HG02885 (cell line): ENCODE data around the gene KCTD3.

Experiments
- ATAC-seq: cut with Tn5 transposase; IDR thresholded peaks from one replicate; pipeline ENCODE4 v1.9.1; 2021; ENCODE audit warnings: mild to moderate bottlenecking; ENCODE audit not compliant: unreplicated experiment, poor library complexity

The KCTD3 gene

DNA sequence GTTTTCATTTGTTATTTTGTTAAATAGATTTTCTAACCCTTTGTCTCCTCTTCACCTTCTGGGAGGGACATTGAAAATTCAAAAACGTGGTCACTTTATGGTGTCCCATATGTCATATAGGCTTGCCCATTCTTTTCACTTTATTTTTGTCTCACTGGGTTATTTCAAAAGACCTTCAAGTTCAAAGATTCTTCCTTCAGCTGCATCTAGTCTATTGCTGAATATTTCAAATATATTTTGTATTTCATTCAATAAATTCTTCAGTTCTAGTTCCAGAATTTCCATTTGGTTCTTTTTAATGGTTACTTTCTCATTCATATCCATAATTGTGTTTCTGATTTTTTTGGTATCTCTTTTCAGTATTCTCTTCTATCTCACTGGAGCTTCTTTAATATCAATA, 11.6 kb upstream of the KCTD3 start:
- ATAC-seq = no peak

DNA sequence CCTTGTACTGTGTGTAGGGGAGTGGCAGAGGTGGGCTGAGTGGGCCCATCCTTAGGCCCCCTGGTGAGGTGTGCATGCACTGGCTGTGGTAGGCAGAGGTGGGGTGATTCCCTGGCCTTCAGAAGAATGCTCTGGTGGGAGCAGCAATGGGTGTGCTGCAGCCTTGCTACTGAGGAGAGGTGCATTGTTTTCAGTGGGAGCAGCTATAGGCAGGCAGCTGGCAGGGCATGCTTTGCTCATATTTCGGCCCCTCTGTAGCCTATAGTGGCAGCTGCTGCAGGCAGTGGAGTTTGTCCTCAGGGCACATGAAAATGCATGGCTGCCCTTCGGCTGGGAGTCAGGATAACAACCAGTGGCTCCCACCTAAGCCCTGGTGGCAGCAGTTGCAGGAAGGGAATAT, 10.1 kb upstream of the KCTD3 start:
- ATAC-seq = no peak

- ATAC-seq = no peak
Measured at GRCh38 chr1:215557504-215557903, 9.6 kb upstream of the KCTD3 start.

DNA sequence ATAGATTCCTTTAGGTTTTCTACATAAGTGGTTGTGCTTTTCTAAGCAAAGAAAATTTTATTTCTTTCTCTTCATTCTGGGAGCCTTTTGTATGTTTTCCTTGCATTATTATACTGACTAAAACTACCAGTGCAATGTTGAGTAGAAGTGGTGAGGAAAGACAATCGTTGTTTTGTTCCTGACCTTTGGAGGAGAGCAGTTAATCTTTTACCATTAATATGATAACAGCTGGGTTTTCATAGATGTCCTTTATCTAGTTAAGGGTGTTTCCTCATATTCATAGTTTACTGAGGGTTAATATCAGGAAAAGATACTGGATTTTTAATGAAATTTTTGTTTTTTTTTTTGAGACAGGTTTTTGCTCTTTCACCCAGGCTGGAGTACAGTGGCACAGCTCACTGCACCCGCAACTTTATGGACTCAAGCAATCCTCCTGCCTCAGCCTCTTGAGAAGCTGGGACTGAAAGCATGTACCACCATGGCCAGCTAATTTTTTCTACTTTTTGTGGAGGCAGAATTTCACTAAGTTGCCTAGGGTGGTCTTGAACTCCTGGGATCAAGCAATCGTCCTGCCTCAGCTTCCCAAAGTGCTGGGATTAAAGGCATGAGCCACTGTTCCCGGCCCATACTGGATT, 9.0 kb upstream of the KCTD3 start:
- ATAC-seq = no peak

DNA sequence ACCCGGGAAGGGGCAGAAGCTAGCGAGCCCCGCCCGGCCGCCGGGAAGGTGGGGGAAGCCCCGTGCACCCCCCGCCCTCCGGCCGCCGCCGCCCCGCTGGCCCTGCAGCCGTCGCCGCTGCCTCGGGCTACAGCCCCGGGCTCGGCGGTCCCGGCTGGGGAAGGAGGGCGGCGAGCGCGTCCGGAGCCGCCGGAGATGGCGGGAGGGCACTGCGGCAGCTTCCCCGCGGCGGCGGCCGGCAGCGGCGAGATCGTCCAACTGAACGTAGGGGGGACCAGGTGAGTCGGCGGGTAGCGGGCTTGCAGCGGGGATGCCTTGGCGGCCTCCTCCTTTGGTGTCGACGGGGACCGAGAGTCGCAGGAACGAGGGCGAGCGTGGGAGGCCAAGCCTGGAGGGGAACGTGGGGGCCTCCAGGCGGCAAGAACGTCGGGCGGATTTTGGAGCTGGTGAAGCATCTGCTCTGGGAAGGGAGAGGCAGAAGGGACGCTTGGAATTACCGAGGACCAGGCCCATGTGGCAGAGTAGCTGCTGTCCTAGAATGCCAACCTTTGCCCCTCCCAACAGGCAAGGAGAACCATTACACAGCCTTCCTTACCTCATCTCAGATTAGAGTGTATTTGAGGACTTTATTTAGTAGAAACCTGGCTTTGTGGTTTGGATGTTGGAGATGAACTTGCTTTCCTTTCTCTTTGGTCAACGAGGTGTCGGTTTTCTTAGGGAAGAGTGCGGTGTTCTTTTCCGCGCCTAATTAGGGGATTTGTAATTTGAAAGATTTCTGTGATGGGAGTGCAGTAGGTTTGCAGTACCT, 591 bp downstream of the KCTD3 start:
- peak; percentile 62 for ATAC-seq

DNA sequence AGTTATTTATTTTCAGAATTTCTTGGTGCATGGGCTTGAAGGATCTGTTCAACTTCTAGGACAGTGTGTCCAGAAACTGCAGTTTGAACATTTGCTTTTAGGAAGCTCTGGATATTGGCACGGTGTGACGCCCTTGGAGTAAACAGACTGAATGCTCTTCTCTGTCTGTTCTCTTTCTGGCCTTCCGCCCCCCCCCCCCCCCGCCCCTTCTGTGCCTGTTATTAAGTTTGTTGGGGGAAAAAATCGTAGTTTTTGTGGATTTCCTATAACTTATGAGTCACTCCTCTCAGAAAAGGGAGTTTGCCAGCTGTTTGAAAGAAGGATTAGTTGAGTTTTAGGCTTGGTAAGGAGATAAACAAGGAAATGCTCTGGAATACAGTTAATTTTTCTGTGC, 1.2 kb downstream of the KCTD3 start:
- ATAC-seq = no peak

DNA sequence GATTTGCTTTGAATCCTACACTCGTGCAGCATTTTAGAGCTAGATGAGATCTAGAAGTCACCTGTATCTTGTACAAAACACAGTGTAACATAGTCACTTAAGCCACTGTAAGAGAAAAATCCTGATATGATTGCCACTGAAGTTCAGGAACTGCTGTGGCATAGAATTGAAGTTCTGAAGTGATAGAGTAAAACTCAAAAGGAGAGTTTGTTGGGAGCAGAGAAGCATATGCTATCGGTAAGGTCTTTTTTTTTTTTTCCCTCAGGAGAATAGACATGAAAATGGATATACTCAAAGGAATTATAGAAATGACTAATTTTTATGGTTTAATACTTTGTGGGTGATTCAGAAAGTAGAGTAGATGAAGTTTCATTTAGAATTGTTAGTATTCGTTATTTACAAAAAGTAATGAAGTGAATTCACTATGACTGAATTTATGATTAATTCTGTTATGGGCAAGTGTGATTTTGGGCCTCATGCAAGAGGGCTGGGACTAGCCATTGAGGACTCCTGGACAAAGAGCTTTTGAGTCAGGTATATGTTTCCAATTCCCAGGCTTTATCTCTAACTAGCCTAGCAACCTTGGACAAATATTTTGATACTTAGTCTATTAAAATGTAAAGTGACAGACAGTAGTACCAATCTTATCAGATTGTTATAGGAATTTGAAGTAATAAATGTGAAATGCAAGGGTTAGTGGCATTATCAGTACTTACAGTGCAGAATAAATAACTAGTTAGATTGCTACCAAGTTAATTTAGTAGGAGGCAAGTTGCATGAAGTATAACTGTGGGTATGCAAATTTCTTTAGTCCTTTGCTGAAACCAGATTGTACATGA, 3.1 kb downstream of the KCTD3 start:
- ATAC-seq = no peak

- no peak for ATAC-seq
Measured at GRCh38 chr1:215581896-215582295, 14.8 kb downstream of the KCTD3 start.

DNA sequence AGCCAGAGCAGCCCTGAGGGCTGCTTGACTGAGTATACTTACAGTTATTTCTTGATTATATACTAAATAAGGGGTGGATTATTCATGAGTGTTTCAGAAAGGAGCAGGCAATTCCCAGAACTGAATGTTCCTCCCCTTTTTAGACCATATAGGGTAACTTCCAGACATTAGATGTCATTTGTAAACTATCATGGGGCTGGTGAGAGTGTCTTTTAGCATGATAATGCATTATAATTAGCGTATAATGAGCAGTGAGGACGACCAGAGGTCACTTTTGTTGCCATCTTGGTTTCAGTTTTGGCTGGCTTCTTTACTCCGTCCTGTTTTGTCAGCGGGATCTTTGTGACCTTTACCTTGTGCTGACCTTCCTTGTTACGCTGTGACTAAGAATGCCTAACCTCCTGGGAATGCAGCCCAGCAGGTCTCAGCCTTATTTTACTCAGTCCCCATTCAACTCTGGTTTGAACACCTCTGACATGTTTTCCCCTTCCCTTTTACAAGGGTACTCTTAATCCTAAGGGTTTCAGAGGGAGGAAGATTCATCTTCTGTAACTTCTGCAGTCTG, 16.2 kb downstream of the KCTD3 start:
- ATAC-seq = no peak

DNA sequence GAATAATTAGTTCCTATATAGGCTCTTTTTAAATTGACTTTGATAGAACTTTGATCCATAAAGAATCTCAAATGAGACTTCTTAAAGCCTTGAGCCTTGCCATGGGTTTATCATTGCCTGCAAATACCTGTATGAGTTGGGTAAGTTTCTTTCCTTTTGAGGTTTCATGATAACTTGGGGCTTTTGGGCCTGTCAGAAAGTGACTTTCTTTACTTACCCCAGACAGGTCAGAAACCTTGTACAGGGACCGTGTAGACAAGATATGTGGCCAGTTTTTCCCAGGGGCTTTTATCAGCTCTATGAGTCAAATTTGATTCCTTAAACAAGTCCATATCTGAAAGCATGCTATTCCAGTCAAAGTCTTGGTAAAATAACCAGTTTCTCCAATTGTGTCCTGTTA, 17.3 kb downstream of the KCTD3 start:
- ATAC-seq = peak; percentile 67

GRCh38 chr1:215589650-215590435, 22.7 kb downstream of the KCTD3 start:
- ATAC-seq = no peak

DNA sequence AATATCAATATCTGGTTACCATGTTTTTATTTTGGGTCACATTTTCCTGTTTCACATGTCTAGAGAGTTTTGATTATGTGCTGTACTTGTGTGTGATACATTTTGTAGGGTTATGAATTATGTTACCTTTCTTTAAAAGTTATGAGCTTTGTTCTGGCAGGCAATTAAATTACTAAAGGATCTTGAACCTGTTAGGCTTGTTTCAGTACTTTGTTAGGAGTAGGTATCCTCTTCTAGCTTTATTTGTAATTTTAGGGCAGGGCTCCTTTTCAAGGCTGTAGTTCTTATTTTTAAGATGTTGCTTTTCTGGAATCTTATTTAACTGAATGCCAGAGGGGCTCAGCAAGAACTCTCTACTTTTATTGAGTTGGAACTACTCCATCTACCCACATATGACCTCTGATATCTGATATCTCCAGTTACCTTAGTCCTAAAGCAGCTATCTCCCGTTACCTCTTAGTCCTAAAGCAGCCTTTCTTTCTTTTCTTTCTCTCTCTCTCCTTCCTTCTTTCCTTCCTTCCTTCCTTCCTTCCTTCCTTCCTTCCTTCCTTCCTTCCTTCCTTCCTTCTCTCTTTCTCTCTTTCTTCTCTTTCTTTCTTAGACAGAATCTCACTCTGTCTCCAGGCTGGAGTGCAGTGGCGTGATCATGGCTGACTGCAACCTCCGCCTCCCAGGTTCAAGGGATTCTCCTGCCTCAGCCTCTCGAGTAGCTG, 23.8 kb downstream of the KCTD3 start:
- ATAC-seq = no peak

DNA sequence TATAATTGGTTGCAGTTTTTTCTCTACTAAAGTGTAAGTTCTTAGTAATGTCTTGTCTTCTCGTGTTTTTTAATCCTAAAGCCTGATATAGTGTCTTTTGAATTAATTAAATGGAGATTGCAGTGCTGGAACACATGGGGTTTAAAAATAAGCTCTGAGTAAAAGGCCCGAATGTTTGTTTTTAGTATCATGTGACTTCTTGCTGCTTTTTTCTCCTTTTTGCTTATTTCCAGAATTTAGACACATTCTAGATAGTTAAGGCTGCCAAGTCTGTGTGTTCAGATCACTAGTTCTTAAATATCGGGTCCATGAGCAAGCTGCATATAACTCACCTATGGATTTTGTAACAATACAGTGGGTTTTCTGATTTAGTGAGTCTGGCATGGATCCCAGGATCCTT, 27.5 kb downstream of the KCTD3 start:
- ATAC-seq = no peak

GRCh38 chr1:215595231-215595630, 28.1 kb downstream of the KCTD3 start:
- no peak for ATAC-seq

DNA sequence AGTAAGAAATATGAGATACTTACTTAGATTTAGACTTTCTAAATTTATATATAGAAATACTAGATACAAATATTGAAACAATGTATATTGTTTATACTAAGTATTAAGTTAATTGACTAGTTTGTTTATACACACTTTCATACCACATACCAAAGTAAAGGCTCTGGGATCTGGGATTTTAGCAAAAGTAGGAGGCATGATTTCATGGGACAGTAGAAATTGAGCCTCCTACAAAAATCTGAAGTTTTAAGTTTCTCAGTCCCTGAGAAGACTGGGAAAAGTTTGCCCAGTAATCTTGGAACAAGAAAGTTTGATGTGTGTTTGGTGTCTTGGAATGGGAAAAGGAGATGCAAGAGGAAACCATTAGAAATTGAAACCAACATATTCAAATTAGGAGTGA, 30.9 kb downstream of the KCTD3 start:
- ATAC-seq = no peak

DNA sequence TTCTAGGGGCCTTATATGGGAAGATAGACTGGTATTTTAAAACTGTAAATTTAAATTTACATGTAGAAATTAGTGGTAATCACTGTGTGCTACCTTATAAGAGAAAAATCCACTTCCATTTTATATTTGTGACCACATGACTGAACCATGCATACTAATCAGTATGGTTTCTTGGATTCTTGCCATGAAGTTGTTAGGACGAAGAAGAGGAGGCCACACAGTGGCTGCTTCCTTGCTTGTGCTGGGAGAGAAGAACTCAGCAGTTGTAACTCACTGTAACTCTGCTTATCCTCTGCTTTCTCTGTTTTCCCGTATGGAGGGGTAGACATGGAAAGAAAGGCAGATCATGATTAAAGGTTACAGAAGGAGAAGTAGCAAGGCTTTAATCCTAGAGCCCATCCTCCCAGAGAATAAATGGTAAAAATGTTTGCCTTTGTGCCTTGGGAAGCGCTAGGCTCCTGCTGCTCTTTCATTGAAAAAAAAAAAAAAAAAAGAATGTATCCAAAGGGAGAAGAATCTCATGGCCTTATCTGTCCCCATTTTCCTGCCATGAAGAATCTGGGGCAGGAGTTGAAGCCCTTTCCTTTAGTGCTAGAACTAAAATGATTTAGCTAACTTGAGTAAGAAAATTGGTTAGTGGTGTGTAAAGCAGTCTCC, 32.4 kb downstream of the KCTD3 start:
- no peak for ATAC-seq

DNA sequence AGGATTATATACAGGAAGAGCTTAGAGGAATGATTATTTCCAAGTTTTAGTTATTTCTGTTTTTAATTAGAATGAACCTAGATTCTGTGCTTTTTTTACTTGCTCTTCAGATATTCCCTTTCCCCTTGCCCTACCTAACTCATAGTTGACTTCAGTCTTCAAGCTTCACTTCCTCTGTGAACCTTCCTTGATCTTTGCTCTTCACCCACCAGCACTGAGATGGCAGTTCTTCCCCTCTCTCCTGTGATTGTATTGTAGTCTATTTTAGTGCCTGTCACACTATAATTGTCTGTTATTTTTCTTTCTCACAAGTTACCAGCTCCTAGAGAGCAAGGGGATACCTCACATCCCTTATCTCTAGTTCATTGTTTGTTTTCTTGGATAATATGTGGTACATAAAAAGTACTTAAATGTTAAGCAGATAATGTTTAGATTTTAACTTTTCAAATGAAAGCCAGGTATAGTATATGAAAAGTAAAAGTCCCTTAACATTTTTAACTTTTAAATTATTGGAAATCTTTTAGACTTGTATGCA, 33.2 kb downstream of the KCTD3 start:
- no peak for ATAC-seq

- no peak for ATAC-seq
Measured at GRCh38 chr1:215600867-215601266, 33.8 kb downstream of the KCTD3 start.

DNA sequence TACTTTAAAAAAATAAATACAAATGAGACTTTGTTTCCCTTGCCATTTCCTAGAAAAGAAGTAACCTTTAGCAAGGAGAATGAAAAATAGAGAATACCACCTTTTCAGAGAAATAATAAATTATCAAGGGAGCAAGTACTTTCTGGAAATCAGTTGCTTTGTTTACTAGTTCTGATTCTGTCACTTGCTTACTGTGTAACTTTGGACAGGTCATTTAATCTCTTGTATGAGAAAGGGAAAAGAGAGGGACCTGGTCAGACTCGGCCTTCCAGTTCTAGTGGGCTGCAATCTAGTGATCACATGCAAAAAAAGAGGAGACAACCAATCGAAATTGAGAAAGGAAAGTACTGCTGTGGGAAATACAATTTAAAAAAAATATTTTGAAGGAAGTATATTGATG, 34.2 kb downstream of the KCTD3 start:
- no peak for ATAC-seq
